H7 (cell line): ENCODE results near the gene LENG1. TPM values are rescaled to one million over a fixed set of nuclear protein-coding genes. Genes with fewer than 3 reads are reported as not detected.
A peak's percentile ranks its signal among the peaks of the same experiment; 100 is the strongest.
"Not testable (repeated sequence)": the region's sequence is repeated elsewhere in the genome, so short reads cannot be mapped to it uniquely, and the experiment has no call there.

Source experiments
- DNase-seq: peaks from one replicate; pipeline ENCODE4 v3.0.0; 2012
- H3K27me3 ChIP-seq: 2 replicates; pipeline ENCODE4 v1.6.0; 2011; ENCODE audit warnings: mild to moderate bottlenecking, low read length; ENCODE audit not compliant: control insufficient read depth, insufficient read depth
- H3K36me3 ChIP-seq: replicated peaks from 2 replicates; pipeline ENCODE4 v1.5.1; 2011; ENCODE audit warnings: low read length; ENCODE audit not compliant: control insufficient read depth, insufficient read depth
- H3K4me3 ChIP-seq: 2 replicates; pipeline ENCODE4 v1.5.1; 2011; ENCODE audit warnings: low read depth, mild to moderate bottlenecking, control low read depth, low read length, moderate library complexity; ENCODE audit not compliant: insufficient read depth
- total RNA-seq: library from RNA; depleted of rRNA; stranded (reverse); fragments of >200 nt; shearing (Covaris generic); gene quantifications from 2 replicates; pipeline ENCODE4 v1.2.3, GENCODE V29; 2014

LENG1 gene
- total RNA-seq, 1 experiment from 2014 or later = 4.7 TPM

- not testable (repeated sequence) for H3K4me3 ChIP-seq, DNase-seq
- H3K36me3 ChIP-seq = peaks cover 10% of the 10 kb centered on the region
Observed at GRCh38 chr19:54194463-54194862, 34.9 kb upstream of the LENG1 start.

GRCh38 chr19:54193011-54193410 is 33.5 kb upstream of the LENG1 start:
- Histone ChIP-seq H3K36me3 (peaks cover 10% of the 10 kb centered on the region), H3K27me3 (no peaks in the 10 kb centered on the region), H3K4me3 (no peak overlapping the region)
- peak; percentile 11 for DNase-seq

More at GRCh38 chr19:54194463-54194862, 34.9 kb upstream of the LENG1 start:
- H3K27me3 ChIP-seq = not testable (repeated sequence)

GRCh38 chr19:54191811-54192453 is 32.4 kb upstream of the LENG1 start:
- peaks cover 14% of the 10 kb centered on the region for H3K36me3 ChIP-seq
- no peak for DNase-seq
- H3K4me3 ChIP-seq = peak overlapping the region; percentile 90
- H3K27me3 ChIP-seq = no peaks in the 10 kb centered on the region

- peaks cover 17% of the 10 kb centered on the region for H3K36me3 ChIP-seq
- DNase-seq = peak; percentile 95
- peak within 1 kb of the TSS; percentile 90 for H3K4me3 ChIP-seq
- no peaks in the 10 kb centered on the region for H3K27me3 ChIP-seq
Observed at GRCh38 chr19:54191011-54191810, 31.7 kb upstream of the LENG1 start, which contains the start of gene TSEN34. Gene TSEN34 (plus strand): TSS chr19:54191308. CDS start chr19:54191365, 57 bp downstream.

- Histone ChIP-seq H3K4me3 (peak overlapping the region; percentile 90), H3K27me3 (no peaks in the 10 kb centered on the region), H3K36me3 (peaks cover 17% of the 10 kb centered on the region)
- peak; percentile 95 for DNase-seq
Observed at GRCh38 chr19:54190503-54191010, 31.0 kb upstream of the LENG1 start.

- no peaks in the 10 kb centered on the region for H3K27me3 ChIP-seq
- peak overlapping the region; percentile 90 for H3K4me3 ChIP-seq
- DNase-seq = peak; percentile 95
- H3K36me3 ChIP-seq = peaks cover 17% of the 10 kb centered on the region
Observed at GRCh38 chr19:54189735-54190502, 30.4 kb upstream of the LENG1 start.

- H3K4me3 ChIP-seq = peak within 1 kb of the TSS; percentile 90
- DNase-seq = peak; percentile 97
- H3K36me3 ChIP-seq = peaks cover 15% of the 10 kb centered on the region
- no peaks in the 10 kb centered on the region for H3K27me3 ChIP-seq
Observed at GRCh38 chr19:54189145-54189734, 29.7 kb upstream of the LENG1 start, which contains the start of gene MBOAT7. Gene MBOAT7 (minus strand): TSS chr19:54189580. CDS start chr19:54188508, 1,072 bp downstream.

- peak; percentile 67 for DNase-seq
- Histone ChIP-seq H3K36me3 (peaks cover 12% of the 10 kb centered on the region), H3K4me3 (peak overlapping the region; percentile 71), H3K27me3 (no peaks in the 10 kb centered on the region)
Observed at GRCh38 chr19:54188215-54188871, 28.8 kb upstream of the LENG1 start.

- Histone ChIP-seq H3K4me3 (no peak overlapping the region), H3K27me3 (no peaks in the 10 kb centered on the region), H3K36me3 (peaks cover 10% of the 10 kb centered on the region)
- peak; percentile 4 for DNase-seq
Observed at GRCh38 chr19:54186934-54187381, 27.4 kb upstream of the LENG1 start.

- Histone ChIP-seq H3K27me3 (no peaks in the 10 kb centered on the region), H3K4me3 (no peak overlapping the region), H3K36me3 (peaks cover 10% of the 10 kb centered on the region)
- DNase-seq = peak; percentile 6
Observed at GRCh38 chr19:54186351-54186750, 26.8 kb upstream of the LENG1 start.

- peak; percentile 13 for DNase-seq
- H3K27me3 ChIP-seq = no peaks in the 10 kb centered on the region
Observed at GRCh38 chr19:54183431-54183830, 23.9 kb upstream of the LENG1 start.

GRCh38 chr19:54181894-54182293 is 22.4 kb upstream of the LENG1 start:
- not testable (repeated sequence) for H3K36me3 ChIP-seq, H3K27me3 ChIP-seq, DNase-seq, H3K4me3 ChIP-seq

More at GRCh38 chr19:54183431-54183830, 23.9 kb upstream of the LENG1 start:
- H3K4me3 ChIP-seq = no peak overlapping the region
- peaks cover 10% of the 10 kb centered on the region for H3K36me3 ChIP-seq

GRCh38 chr19:54180691-54181091 is 21.2 kb upstream of the LENG1 start:
- H3K4me3 ChIP-seq = no peak overlapping the region
- no peaks in the 10 kb centered on the region for H3K27me3 ChIP-seq
- DNase-seq = no peak
- H3K36me3 ChIP-seq = peaks cover 5% of the 10 kb centered on the region
